Mucosa of rectum (tissue), 2 donors: Measurements from ENCODE around the gene KLRF1.
"Not testable (repeated sequence)": the region's sequence is repeated elsewhere in the genome, so short reads cannot be mapped to it uniquely, and the experiment has no call there.

Experiments used
- H3K27ac ChIP-seq, 2 donors: one replicate each; pipeline ENCODE4 v1.7.0; 2013; ENCODE audit warnings: inconsistent platforms in 2 of 2, low read depth in 2 of 2, low read length in 2 of 2
- H3K27me3 ChIP-seq, 2 donors: one replicate each; pipeline ENCODE4 v1.7.0; 2013; ENCODE audit warnings: low read length in 2 of 2; ENCODE audit not compliant: control insufficient read depth in 2 of 2, insufficient read depth in 2 of 2
- H3K36me3 ChIP-seq, 2 donors: one replicate each; pipeline ENCODE4 v1.7.0; 2013; ENCODE audit warnings: low read length in 2 of 2; ENCODE audit not compliant: control insufficient read depth in 2 of 2, insufficient read depth in 2 of 2
- H3K4me1 ChIP-seq, 2 donors: one replicate each; pipeline ENCODE4 v1.7.0; 2013; ENCODE audit warnings: low read length in 2 of 2, mild to moderate bottlenecking in 1 of 2; ENCODE audit not compliant: control insufficient read depth in 2 of 2, insufficient read depth in 2 of 2
- H3K4me3 ChIP-seq, 2 donors: one replicate each; pipeline ENCODE4 v1.7.0; 2013; ENCODE audit warnings: low read length in 2 of 2
- H3K9ac ChIP-seq, 2 donors: one replicate each; pipeline ENCODE4 v1.7.0; 2013; ENCODE audit warnings: low read length in 2 of 2, low read depth in 1 of 2, mild to moderate bottlenecking in 1 of 2
- H3K9me3 ChIP-seq, 2 donors: one replicate each; pipeline ENCODE4 v1.7.0; 2013; ENCODE audit warnings: low read length in 2 of 2; ENCODE audit not compliant: control insufficient read depth in 2 of 2
- donor health status: healthy.
- donor health status: Normal muscosa, but diverticular disease.

The KLRF1 gene

DNA sequence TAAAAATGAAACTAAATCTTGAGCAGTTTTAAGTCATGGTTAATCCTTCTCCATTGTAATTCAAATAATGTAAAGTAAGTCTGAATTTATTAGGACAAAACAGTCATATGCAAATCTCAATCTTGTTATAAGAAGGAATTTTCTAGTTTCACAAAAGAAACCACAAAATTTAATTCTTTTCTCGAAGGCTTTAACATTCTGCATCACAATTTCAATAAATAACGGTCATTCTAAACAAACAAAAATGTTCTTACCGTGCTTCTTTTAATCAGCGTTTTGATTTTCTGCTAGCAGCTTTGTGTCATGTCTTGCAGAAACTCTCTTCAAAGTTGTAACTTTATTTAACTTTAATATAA is 41.6 kb downstream of the KLRF1 start:
- Histone ChIP-seq H3K27ac (peak overlapping the region; percentile 86 to 88), H3K9ac (peak overlapping the region; percentile 49 to 82), H3K4me3 (peak overlapping the region; percentile 62 to 87), H3K4me1 (peaks cover 0 to 5% of the 10 kb centered on the region in 2 donors), H3K9me3 (no peaks in the 10 kb centered on the region), H3K36me3 (no peaks in the 10 kb centered on the region), H3K27me3 (no peaks in the 10 kb centered on the region)

DNA sequence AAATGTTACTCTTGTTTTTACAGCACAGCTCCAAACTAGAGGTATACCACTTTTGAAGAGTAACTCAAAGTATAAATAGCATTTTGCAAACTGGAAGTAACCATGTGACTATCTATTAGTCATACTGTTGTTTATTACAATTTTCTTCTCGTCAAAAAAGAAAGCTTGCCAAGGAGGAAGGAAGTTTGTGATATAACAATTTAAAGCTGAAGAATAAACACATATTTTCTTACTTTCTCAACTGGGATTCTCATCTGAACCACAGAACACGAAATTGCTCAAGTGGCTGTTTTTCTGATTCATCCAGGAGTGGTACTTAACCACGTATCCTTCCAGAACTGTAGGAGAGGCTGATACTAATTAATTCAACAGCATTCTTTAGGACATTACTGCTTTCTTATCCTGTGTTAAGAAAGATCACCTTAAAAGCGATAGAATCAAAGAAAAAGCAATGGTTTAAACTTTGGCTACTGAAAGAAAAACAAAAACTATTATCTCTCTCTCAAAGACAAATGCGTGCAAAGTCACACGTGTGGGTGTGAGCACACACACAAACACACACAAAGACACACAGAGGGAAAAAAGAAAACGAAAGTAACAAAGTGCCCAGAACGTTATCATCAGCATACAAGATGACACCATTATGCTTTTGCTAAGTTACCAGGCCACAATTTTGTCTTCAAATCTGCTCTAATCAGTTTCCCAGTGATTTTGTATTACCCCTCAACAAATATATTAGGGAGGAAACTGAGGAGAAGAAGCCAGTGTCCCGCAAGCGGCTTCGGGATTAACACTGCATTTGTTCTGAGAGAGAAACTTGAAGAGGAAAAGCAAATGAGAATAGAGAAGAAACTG is 42.3 kb downstream of the KLRF1 start, which contains the start of gene CLEC2B:
CLEC2B (minus strand) TSS at position 48 of the 855 bp plus-strand sequence.
- Histone ChIP-seq H3K9me3 (no peaks in the 10 kb centered on the region), H3K27ac (peak within 1 kb of the TSS; percentile 86 to 88), H3K9ac (peak within 1 kb of the TSS; percentile 71 to 82), H3K4me3 (peak within 1 kb of the TSS; percentile 62 to 87), H3K27me3 (no peaks in the 10 kb centered on the region), H3K36me3 (no peaks in the 10 kb centered on the region), H3K4me1 (peaks cover 0 to 5% of the 10 kb centered on the region in 2 donors)

DNA sequence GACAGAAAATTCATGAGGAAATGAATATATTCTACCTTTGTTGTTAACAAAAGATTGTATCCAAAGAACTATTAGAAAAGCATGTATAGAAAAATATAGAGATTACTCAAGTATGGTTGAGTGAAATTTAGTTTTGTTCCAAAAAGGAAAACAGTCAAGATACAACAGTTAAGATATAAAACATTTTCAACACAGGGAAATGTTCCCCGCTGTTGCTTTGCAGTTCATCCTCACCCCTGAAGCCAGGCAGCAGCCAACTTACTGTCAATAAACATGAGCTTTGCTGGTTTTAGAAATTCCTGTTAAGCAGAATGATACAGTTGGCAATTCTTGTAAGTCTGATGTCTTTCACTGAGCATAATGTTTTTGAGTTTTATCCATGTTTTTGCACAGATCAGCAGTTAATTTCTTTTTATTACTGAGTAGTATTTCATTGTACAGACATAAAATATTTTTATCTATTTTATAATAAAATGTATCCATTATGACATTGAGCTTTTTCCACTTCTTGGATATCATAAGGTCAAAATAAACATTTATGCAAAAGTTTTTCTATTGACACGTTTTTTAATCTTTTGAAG is 43.1 kb downstream of the KLRF1 start:
- Histone ChIP-seq H3K27ac (peak overlapping the region; percentile 86 to 88), H3K36me3 (no peaks in the 10 kb centered on the region), H3K9ac (peak overlapping the region in 1 of 2 donors; percentile 71), H3K4me1 (peaks cover 0 to 5% of the 10 kb centered on the region in 2 donors), H3K4me3 (peak overlapping the region; percentile 62 to 87), H3K9me3 (no peaks in the 10 kb centered on the region), H3K27me3 (no peaks in the 10 kb centered on the region)

DNA sequence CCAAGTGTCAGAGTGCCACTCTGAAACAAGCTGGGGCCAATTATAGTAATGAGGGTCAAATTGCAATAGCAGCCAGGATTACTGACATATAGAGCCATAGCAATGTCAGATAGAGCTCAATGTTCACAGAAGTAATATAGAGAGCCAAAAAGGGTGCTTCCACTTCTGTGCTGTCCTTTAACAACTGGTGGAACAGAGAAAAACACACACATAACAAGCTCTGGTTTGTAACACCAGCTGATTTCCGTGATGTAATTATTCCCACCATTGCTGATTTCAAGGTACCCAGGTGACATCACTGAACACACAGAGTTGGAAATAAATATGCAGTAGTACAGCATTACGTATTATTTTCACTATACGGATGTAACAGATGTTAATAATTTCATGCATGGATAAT is 44.9 kb downstream of the KLRF1 start:
- no peak overlapping the region for H3K27ac ChIP-seq

DNA sequence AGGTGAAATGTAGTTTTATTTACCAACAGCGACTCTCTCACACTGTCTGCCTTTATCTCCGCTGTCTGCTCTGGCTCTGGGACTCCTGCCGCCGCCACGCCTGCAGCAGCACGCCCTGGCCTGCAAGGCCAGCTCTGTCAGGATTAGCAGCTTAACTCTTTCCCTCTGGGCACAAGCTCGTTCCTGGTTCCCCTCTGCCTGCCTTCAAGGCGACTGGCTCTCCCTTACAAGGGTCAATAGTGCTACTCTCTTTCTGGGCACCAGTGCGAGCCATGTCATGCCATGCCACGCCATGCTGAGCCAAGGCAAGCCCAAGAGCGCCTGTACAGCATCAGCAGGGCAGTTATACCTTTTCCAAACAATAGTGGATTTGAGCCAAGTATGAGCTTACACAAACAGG is 45.5 kb downstream of the KLRF1 start:
- Histone ChIP-seq H3K4me3 (no peak overlapping the region), H3K4me1 (peaks cover 0 to 5% of the 10 kb centered on the region in 2 donors), H3K9me3 (no peaks in the 10 kb centered on the region), H3K27me3 (no peaks in the 10 kb centered on the region), H3K27ac (no peak overlapping the region), H3K9ac (no peak overlapping the region), H3K36me3 (no peaks in the 10 kb centered on the region)

More for the DNA sequence above, 44.9 kb downstream of the KLRF1 start:
- Histone ChIP-seq H3K4me3 (no peak overlapping the region), H3K9ac (no peak overlapping the region), H3K27me3 (no peaks in the 10 kb centered on the region), H3K9me3 (no peaks in the 10 kb centered on the region), H3K4me1 (peaks cover 0 to 5% of the 10 kb centered on the region in 2 donors), H3K36me3 (no peaks in the 10 kb centered on the region)

DNA sequence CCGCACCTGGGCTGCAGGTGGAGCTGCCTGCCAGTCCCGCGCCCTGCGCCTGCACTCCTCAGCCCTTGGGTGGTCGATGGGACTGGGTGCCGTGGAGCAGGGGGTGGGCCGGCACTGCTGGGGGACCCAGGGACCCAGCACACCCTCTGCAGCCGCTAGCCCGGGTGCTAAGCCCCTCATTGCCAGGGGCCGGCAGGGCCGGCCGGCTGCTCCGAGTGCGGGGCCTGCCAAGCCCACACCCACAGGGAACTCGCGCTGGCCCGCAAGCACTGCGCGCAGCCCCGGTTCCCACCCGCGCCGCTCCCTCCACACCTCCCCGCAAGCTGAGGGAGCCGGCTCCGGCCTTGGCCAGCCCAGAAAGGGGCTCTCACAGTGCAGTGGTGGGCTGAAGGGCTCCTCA is 48.8 kb downstream of the KLRF1 start:
- H3K4me1 ChIP-seq, H3K9me3 ChIP-seq, H3K9ac ChIP-seq, H3K36me3 ChIP-seq, H3K4me3 ChIP-seq, H3K27ac ChIP-seq, H3K27me3 ChIP-seq: not testable (repeated sequence)

DNA sequence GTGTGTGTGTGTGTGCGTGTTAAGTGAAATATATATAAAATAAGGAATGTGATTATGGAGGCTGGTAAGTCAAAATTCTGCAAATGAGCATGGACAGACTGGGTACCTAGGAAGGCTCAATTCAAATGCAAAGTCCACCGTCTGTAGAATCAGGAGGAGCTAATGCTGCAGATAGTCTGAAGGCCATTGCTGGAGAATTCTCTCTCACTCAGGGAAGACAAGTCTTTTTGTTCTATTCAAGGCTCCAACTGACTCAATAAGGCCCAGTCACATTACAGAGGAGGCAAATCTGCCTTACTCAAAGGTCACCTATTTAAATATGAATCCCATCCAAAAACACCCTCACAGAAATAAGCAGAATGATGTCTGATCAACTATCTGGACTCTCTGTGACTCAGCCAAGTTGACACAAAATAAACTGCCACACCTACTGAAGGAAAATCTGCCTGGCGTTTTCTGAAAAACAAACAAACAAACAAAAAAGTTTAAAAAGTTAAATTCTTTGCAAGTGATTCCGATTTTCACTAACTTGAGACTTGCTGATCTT is 53.3 kb downstream of the KLRF1 start:
- Histone ChIP-seq H3K36me3 (no peaks in the 10 kb centered on the region), H3K4me1 (no peaks in the 10 kb centered on the region), H3K27me3 (no peaks in the 10 kb centered on the region), H3K27ac (no peak overlapping the region), H3K4me3 (no peak overlapping the region), H3K9me3 (no peaks in the 10 kb centered on the region), H3K9ac (no peak overlapping the region)

DNA sequence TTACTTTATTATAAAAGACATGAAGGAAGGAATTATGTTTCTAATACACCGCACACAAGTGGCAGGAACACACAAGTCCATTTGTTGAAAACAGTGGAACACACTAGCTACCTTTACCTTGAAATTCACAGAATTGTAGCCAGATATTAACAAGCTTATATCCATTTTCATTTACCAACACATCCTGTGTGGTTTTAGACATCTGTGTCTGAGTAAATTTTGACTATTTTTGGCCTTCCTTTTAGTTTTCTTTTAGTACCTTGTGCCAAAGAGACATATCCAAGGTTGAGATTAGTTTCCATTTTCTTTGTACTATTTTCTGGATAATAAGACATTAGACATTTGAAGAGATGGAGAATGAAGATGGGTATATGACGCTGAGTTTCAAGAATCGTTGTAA is 54.0 kb downstream of the KLRF1 start, which contains the start of gene KLRF2:
KLRF2 (plus strand) TSS at position 244 of the 400 bp plus-strand sequence; CDS start at position 351, 107 bp downstream.
- H3K27me3 ChIP-seq = no peaks in the 10 kb centered on the region
- no peaks in the 10 kb centered on the region for H3K9me3 ChIP-seq
- H3K27ac ChIP-seq = no peak within 1 kb of the TSS
- no peaks in the 10 kb centered on the region for H3K36me3 ChIP-seq
- no peaks in the 10 kb centered on the region for H3K4me1 ChIP-seq
- no peak within 1 kb of the TSS for H3K9ac ChIP-seq
- no peak within 1 kb of the TSS for H3K4me3 ChIP-seq

DNA sequence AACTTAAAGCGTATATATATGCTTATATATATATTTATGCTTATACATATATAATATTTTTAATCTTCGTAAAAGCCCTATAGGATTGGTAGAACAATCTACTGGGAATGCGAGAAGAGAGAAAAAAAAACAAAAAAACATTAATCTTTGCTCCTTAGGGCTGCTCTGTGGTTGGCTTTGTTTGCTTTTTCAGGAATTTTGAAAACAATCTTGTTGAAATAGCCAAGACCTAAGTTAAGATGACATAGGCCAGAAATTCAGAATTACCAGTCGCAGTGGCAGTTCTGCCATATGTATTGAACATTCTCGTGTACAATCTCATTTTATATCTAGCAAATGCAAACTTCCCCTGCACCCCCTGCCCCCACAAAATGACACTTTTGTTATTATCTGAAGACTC is 54.7 kb downstream of the KLRF1 start:
- Histone ChIP-seq H3K4me3 (no peak overlapping the region), H3K9me3 (no peaks in the 10 kb centered on the region), H3K9ac (no peak overlapping the region), H3K27me3 (no peaks in the 10 kb centered on the region), H3K27ac (no peak overlapping the region), H3K36me3 (no peaks in the 10 kb centered on the region), H3K4me1 (no peaks in the 10 kb centered on the region)

DNA sequence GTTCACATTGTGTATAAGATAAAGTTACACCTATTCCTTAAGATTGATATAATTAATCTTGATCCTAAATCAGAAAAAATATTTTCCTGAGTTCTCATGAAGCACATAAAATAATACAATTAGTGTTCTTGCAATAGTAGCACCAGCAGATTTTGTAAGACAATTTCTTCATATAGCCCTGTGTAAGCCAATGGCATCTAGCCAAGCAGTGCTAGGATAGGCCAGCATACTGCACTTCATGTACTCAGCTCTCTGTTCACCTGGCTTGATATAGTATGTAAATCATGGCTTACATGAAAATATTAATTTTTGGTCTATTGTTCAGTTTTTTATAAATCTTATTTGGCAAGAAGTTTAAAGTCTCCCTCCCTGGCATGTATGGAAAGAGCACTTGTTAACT is 55.9 kb downstream of the KLRF1 start:
- Histone ChIP-seq H3K9ac (no peak overlapping the region), H3K9me3 (no peaks in the 10 kb centered on the region), H3K27me3 (no peaks in the 10 kb centered on the region), H3K4me1 (no peaks in the 10 kb centered on the region), H3K4me3 (no peak overlapping the region), H3K27ac (no peak overlapping the region), H3K36me3 (no peaks in the 10 kb centered on the region)
